Endodermal cell (in vitro differentiated cells): ENCODE measurements around the gene APBA2. TPM values are rescaled to one million over a fixed set of nuclear protein-coding genes. Genes with fewer than 3 reads are reported as not detected.

Experiments
- DNase-seq: peaks from one replicate; pipeline ENCODE4 v3.0.0-alpha.2; 2017
- H3K27ac ChIP-seq: 2 replicates; pipeline ENCODE4 v1.5.1; 2013; ENCODE audit warnings: mild to moderate bottlenecking, low read depth, low read length, moderate library complexity
- H3K27me3 ChIP-seq: 2 replicates; pipeline ENCODE4 v1.6.1; 2013; ENCODE audit warnings: mild to moderate bottlenecking, low read length, moderate library complexity; ENCODE audit not compliant: insufficient read depth, control insufficient read depth, poor library complexity, severe bottlenecking
- H3K36me3 ChIP-seq: 2 replicates; pipeline ENCODE4 v1.7.0; 2013; ENCODE audit warnings: mild to moderate bottlenecking, low read length, moderate library complexity; ENCODE audit not compliant: control insufficient read depth, insufficient read depth
- H3K4me1 ChIP-seq: one replicate; pipeline ENCODE4 v1.7.0; 2013; ENCODE audit warnings: low read length; ENCODE audit not compliant: control insufficient read depth, insufficient read depth
- H3K4me3 ChIP-seq: 2 replicates; pipeline ENCODE4 v1.5.1; 2013; ENCODE audit warnings: mild to moderate bottlenecking, low read length, moderate library complexity
- H3K9ac ChIP-seq: 2 replicates; pipeline ENCODE4 v1.6.1; 2013; ENCODE audit warnings: mild to moderate bottlenecking, low read length, moderate library complexity; ENCODE audit not compliant: poor library complexity, severe bottlenecking; ENCODE audit errors: extremely low read depth
- H3K9me3 ChIP-seq: 2 replicates; pipeline ENCODE4 v1.6.1; 2013; ENCODE audit warnings: mild to moderate bottlenecking, low read length, moderate library complexity; ENCODE audit not compliant: control insufficient read depth
- H3K27ac Mint-ChIP-seq: 2 replicates; pipeline ENCODE4 v1.8.0; 2020; ENCODE audit warnings: mixed read lengths
- H3K27me3 Mint-ChIP-seq: 2 replicates; pipeline ENCODE4 v1.8.0; 2021; ENCODE audit warnings: mild to moderate bottlenecking, mixed read lengths; ENCODE audit not compliant: insufficient read depth
- H3K36me3 Mint-ChIP-seq: 2 replicates; pipeline ENCODE4 v1.8.0; 2020; ENCODE audit warnings: low read depth, mixed read lengths
- H3K4me1 Mint-ChIP-seq: 2 replicates; pipeline ENCODE4 v1.8.0; 2020; ENCODE audit warnings: mixed read lengths
- H3K4me3 Mint-ChIP-seq: 2 replicates; pipeline ENCODE4 v1.8.0; 2020; ENCODE audit warnings: mild to moderate bottlenecking, moderate library complexity, mixed read lengths
- H3K9me3 Mint-ChIP-seq: 2 replicates; pipeline ENCODE4 v1.8.0; 2020; ENCODE audit warnings: mild to moderate bottlenecking, mixed read lengths
- WGBS, 2 experiments: methylation state at CpG; one replicate each; pipeline versions ENCODE4 v1.1.5 to v1.1.7; 2013; ENCODE audit warnings: missing lambda C conversion rate in 2 of 2, mixed read lengths in 1 of 2; ENCODE audit not compliant: insufficient coverage in 1 of 2, insufficient read length in 1 of 2; 5-methylcytosine and 5-hydroxymethylcytosine counted together
- total RNA-seq, 2 donors: library from RNA; stranded (reverse); fragmentation: NEBNext Ultra II Directional in 1 of 2; extraction: Animal tissue kit (Norgen Biotek cat#: 25700) in 1 of 2; gene quantifications; 2 replicates in 1 of 2; 3 replicates in 1 of 2; pipeline ENCODE4 v1.2.1, GENCODE V29; 2021
- TF ChIP-seq, protein P1 (sequence below): fragments of 200-600 bp; sonication (generic); conservative IDR thresholded peaks from 2 replicates; pipeline ENCODE4 v1.5.0; 2021; ENCODE audit warnings: antibody characterized with exemption, mild to moderate bottlenecking

APBA2 gene
- total RNA-seq, 2 donors from 2014 or later: 27.1 to 27.3 TPM

DNA sequence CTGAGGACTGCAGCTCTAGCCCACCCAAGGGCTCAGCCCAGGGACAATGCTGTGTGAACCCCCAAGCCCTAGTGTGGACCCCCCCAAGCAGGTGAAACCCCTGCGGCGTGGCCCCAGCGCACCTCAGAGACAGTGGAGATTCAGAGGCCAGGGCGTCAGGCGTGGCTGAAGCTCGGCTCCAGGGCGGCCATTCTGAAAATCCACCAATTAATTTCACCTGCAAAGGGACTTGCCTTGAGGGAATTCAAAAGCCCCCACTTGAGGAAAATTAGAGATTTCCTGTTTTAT, 235.5 kb downstream of the APBA2 start:
- Histone ChIP-seq H3K27me3 (no peaks in the 10 kb centered on the region), H3K4me3 (no peak overlapping the region), H3K9ac (no peak overlapping the region), H3K36me3 (no peaks in the 10 kb centered on the region), H3K27ac (no peak overlapping the region), H3K9me3 (no peaks in the 10 kb centered on the region), H3K4me1 (no peaks in the 10 kb centered on the region)
- Mint-ChIP-seq H3K36me3 (no peaks in the 10 kb centered on the region), H3K4me1 (peaks cover 19% of the 10 kb centered on the region), H3K9me3 (no peaks in the 10 kb centered on the region), H3K27ac (no peak overlapping the region), H3K27me3 (no peaks in the 10 kb centered on the region), H3K4me3 (no peak overlapping the region)
- WGBS, 2 experiments: 84 to 95% methylated on average over 4 to 7 of the region's 7 CpGs
- DNase-seq: no peak
- TF ChIP-seq, protein P1, sequence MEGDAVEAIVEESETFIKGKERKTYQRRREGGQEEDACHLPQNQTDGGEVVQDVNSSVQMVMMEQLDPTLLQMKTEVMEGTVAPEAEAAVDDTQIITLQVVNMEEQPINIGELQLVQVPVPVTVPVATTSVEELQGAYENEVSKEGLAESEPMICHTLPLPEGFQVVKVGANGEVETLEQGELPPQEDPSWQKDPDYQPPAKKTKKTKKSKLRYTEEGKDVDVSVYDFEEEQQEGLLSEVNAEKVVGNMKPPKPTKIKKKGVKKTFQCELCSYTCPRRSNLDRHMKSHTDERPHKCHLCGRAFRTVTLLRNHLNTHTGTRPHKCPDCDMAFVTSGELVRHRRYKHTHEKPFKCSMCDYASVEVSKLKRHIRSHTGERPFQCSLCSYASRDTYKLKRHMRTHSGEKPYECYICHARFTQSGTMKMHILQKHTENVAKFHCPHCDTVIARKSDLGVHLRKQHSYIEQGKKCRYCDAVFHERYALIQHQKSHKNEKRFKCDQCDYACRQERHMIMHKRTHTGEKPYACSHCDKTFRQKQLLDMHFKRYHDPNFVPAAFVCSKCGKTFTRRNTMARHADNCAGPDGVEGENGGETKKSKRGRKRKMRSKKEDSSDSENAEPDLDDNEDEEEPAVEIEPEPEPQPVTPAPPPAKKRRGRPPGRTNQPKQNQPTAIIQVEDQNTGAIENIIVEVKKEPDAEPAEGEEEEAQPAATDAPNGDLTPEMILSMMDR: no peak

DNA sequence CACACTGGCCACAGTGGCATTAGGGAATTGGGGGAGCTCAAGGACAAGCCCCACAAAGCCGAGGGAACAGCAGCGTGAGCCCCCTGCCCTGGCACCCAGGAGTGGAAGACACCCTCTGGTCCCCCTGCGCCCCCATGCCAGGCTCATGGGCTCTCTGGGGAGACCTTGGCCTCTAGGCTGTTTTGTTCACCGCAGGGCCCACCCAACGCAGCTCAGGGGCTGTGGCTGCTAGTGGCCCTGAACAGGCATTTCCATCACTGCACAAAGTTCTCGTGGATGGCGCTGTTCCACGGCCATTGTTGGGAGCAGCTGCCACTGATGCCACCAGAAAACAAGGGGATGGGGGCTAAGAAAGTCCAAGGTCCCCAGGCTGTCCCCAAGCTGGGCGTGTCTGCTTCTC, 236.1 kb downstream of the APBA2 start:
- no peaks in the 10 kb centered on the region for H3K9me3 Mint-ChIP-seq
- no peaks in the 10 kb centered on the region for H3K27me3 Mint-ChIP-seq
- no peak for DNase-seq
- H3K4me1 Mint-ChIP-seq: peaks cover 19% of the 10 kb centered on the region
- no peaks in the 10 kb centered on the region for H3K9me3 ChIP-seq
- TF ChIP-seq, protein P1: no peak
- H3K27ac Mint-ChIP-seq: no peak overlapping the region
- no peaks in the 10 kb centered on the region for H3K36me3 ChIP-seq
- H3K4me1 ChIP-seq: no peaks in the 10 kb centered on the region
- no peak overlapping the region for H3K27ac ChIP-seq
- no peaks in the 10 kb centered on the region for H3K27me3 ChIP-seq
- no peaks in the 10 kb centered on the region for H3K36me3 Mint-ChIP-seq
- H3K4me3 Mint-ChIP-seq: no peak overlapping the region
- H3K4me3 ChIP-seq: no peak overlapping the region
- H3K9ac ChIP-seq: no peak overlapping the region
- 83 to 84% methylated on average over 7 to 9 of the region's 9 CpGs for WGBS, 2 experiments

DNA sequence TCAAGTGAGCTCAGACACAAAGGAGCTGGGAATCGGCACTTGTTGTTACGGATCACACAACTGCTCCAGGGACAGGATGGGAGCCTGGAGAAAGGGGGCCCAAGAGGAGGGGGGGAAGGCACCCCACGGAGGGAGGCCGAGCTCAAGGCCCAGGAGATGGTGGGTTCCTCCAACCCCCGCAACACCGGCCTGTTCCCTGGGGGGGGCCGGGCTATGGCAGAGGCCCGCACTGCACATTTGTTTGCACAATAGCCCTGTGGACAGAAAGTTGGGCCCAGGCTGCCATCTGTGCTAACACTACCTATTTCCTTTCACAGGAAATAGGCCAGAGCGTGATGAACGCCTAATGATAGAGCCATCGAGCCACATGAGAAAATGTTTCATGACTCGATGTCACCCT, 236.7 kb downstream of the APBA2 start:
- Mint-ChIP-seq H3K9me3 (no peaks in the 10 kb centered on the region), H3K4me1 (peaks cover 25% of the 10 kb centered on the region), H3K27ac (no peak overlapping the region), H3K27me3 (no peaks in the 10 kb centered on the region), H3K4me3 (no peak overlapping the region), H3K36me3 (no peaks in the 10 kb centered on the region)
- no peak for DNase-seq
- no peak overlapping the region for H3K27ac ChIP-seq
- H3K4me1 ChIP-seq: no peaks in the 10 kb centered on the region
- TF ChIP-seq, protein P1: no peak
- no peak overlapping the region for H3K4me3 ChIP-seq
- H3K9me3 ChIP-seq: no peaks in the 10 kb centered on the region
- H3K9ac ChIP-seq: no peak overlapping the region
- no peaks in the 10 kb centered on the region for H3K36me3 ChIP-seq
- whole genome bisulfite sequencing, 2 experiments: 89 to 98% methylated on average over 4 to 12 of the region's 12 CpGs
- no peaks in the 10 kb centered on the region for H3K27me3 ChIP-seq
